ENCODE data around the gene B4GALT1.

DNA sequence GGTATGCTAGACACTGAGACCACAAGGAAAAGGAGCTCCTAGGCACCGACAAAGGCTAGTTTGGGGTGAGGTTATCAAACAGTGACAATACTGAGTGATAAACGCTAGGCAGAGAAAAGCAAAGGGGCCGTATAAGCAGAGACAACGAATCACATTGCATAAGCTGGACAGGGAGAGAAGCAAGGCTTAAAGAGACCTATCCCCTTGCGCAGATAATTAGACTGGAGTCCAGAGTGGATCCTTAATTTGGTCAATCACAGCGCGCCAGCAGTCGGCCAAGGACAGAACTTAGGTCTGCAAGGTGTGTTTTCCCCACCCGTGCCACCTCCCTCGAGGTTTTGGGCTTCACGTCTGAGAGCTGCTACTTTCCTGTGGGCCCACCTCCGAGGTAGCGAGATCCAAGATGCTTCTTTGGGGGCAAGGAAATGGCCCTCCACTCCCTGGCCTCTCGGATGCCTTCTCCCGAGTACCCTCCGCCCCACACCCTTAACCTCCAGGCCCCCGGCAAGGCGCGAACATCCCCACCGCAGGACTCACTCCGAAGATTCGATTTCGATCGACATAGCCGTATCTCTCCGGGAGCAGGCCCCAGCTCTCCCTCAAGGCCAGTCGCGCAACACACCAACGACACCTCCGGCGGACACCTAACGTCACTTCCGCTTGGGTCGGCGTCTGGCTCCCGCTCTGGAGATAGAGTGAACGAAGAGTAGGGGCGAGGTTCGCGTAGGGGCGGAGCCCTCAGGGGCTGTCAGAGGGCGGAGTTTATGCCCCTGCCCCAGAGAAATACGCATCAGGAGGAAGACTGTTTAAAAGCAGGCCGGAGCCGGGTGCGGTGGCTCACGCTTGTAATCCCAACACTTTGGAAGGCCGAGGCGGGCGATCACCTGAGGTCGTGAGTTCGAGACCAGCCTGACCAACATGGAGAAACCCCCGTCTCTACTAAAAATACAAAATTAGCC, 90.8 kb downstream of the B4GALT1 start, which contains the start of gene SMU1:
- TF ChIP-seq CTCF (IDR thresholded peaks at IDR 0.05; ENCODE audit: low read length) (no peak), EZH2 (optimal IDR thresholded peaks at IDR 0.05; ENCODE audit: low read depth, low read length) (no peak), EZH2phosphoT487 (IDR thresholded peaks at IDR 0.05; ENCODE audit: low read length) (no peak)
